ENCODE measurements around the gene ARHGAP19.

DNA sequence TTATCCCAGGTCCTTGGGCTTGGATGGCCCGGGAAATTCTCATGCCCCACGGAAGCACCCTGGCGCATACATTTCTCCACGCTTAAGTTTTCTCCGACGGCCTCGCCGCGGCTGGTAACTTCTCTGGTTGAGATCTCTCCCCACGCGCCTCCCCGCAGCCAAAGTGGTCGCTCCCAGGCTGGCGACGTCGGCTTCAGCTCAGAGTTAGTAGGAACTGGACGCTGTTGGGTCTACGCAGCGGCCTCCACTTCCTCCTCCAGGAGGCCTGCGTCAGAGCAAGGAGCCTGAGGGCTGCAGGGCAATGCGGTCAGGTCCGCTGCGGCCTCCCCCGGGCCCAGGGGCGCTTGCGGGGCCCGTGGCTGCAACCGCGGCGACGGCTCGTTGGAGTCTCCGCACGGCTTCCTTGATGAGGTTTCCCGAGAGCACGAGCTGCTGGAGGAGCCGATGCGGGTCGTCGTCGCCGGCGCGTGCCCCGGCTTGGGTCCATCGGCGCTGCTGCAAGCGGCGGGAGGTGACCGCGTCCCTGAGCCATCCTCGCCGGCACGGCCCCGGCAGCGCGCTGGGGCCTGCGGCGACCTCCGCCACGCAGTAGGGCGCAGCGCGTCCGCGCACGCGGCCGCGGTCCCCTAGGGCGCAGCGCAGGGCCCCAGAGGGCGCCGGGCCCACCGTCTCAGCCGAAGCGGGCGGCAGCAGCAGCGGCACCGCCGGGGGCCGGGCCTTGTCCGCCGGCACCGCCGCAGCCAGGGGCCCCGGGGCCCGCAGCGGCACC is 41.3 kb upstream of the ARHGAP19 start:
- TF ChIP-seq CTCF (conservative IDR thresholded peaks at IDR 0.05) = no peak
- peak; percentile 96 for TF ChIP-seq ZFX (IDR thresholded peaks at IDR 0.05)
